Keratinocyte (primary cell): Measurements from ENCODE around the gene MORN5. TPM values are rescaled to one million over a fixed set of nuclear protein-coding genes. Genes with fewer than 3 reads are reported as not detected.

Experiments used
- DNase-seq: peaks from one replicate; pipeline ENCODE4 v3.0.0-alpha.2; 2011; ENCODE audit warnings: low read depth, missing footprints, low spot score
- FAIRE-seq: peaks from 2 replicates; lab custom pipeline; 2011; peaks lifted over from hg19 to GRCh38; lab: Jason Lieb, UNC
- H2AFZ ChIP-seq: 2 replicates; pipeline ENCODE4 v1.6.0; 2012; ENCODE audit warnings: low read length, control low read depth, inconsistent platforms; ENCODE audit not compliant: control insufficient read depth
- H3K27ac ChIP-seq: 2 replicates; pipeline ENCODE4 v1.5.1; 2011; ENCODE audit warnings: low read length; ENCODE audit not compliant: control insufficient read depth, insufficient read depth
- H3K27me3 ChIP-seq: 3 replicates; pipeline ENCODE4 v1.6.0; 2011; ENCODE audit warnings: low read length; ENCODE audit not compliant: control insufficient read depth, insufficient read depth; ENCODE audit errors: extremely low read depth
- H3K36me3 ChIP-seq, 2 experiments: 2 replicates in 1 of 2; 3 replicates in 1 of 2; pipeline ENCODE4 v1.5.1; 2011; ENCODE audit warnings: low read length in 2 of 2, mild to moderate bottlenecking in 1 of 2; ENCODE audit not compliant: control insufficient read depth in 2 of 2, insufficient read depth in 2 of 2; ENCODE audit errors: extremely low read depth in 1 of 2
- H3K4me1 ChIP-seq: 3 replicates; pipeline ENCODE4 v1.5.1; 2011; ENCODE audit warnings: low read length; ENCODE audit not compliant: control insufficient read depth, insufficient read depth; ENCODE audit errors: extremely low read depth
- H3K4me2 ChIP-seq: 3 replicates; pipeline ENCODE4 v1.6.0; 2011; ENCODE audit warnings: low read depth, low read length; ENCODE audit not compliant: control insufficient read depth, insufficient read depth; ENCODE audit errors: extremely low read depth
- H3K4me3 ChIP-seq, 3 experiments: fragments of 200-600 bp in 1 of 3; sonication (generic) in 1 of 3; 2 replicates in 2 of 3; 3 replicates in 1 of 3; pipeline ENCODE4 v1.5.1; 2011 to 2016; ENCODE audit warnings: low read length in 3 of 3, mild to moderate bottlenecking in 3 of 3, control low read depth in 2 of 3, inconsistent platforms in 1 of 3, low read depth in 1 of 3, mixed read lengths in 1 of 3, mixed run types in 1 of 3, moderate library complexity in 1 of 3; ENCODE audit not compliant: control insufficient read depth in 2 of 3, insufficient read depth in 2 of 3; ENCODE audit errors: extremely low read depth in 1 of 3
- H3K79me2 ChIP-seq: 2 replicates; pipeline ENCODE4 v1.6.0; 2012; ENCODE audit warnings: low read length; ENCODE audit not compliant: control insufficient read depth, insufficient read depth
- H3K9ac ChIP-seq: 3 replicates; pipeline ENCODE4 v1.6.0; 2011; ENCODE audit warnings: low read length; ENCODE audit not compliant: control insufficient read depth, insufficient read depth; ENCODE audit errors: extremely low read depth
- H3K9me1 ChIP-seq: 3 replicates; pipeline ENCODE4 v1.6.0; 2011; ENCODE audit warnings: low read length; ENCODE audit not compliant: control insufficient read depth, insufficient read depth; ENCODE audit errors: extremely low read depth
- H3K9me3 ChIP-seq: 2 replicates; pipeline ENCODE4 v1.5.1; 2012; ENCODE audit warnings: low read depth, low read length; ENCODE audit not compliant: control insufficient read depth
- H4K20me1 ChIP-seq: 3 replicates; pipeline ENCODE4 v1.6.0; 2011; ENCODE audit warnings: low read length; ENCODE audit not compliant: control insufficient read depth, insufficient read depth; ENCODE audit errors: extremely low read depth
- EZH2 ChIP-seq: IDR thresholded peaks from one replicate; pipeline ENCODE4 v1.6.1; 2012; ENCODE audit warnings: inconsistent platforms, mild to moderate bottlenecking, low read length, moderate library complexity
- dilution Hi-C: fragments of 300-500 bp; cut with MboI; formaldehyde crosslinking; loops from one replicate; pipeline ENCODE4 v1.7.0; 2020; ENCODE audit warnings: low sequenced_read_pairs; ENCODE audit not compliant: extremely low pct_ligation_motif_present
- polyA plus RNA-seq, 5 experiments: library from polyadenylated mRNA; depleted of rRNA in 3 of 5; stranded (reverse) in 3 of 5; stranded (forward) in 1 of 5; unstranded in 1 of 5; fragments of >200 nt; gene quantifications; 1 replicate in 1 of 5; 2 replicates in 3 of 5; 3 replicates in 1 of 5; pipeline versions ENCODE4 v1.2.1 to v1.2.3, GENCODE V29; 2011 to 2012; ENCODE audit warnings: missing spikeins in 2 of 5, low read depth in 1 of 5, low replicate concordance in 1 of 5
- TF ChIP-seq, protein P1 (sequence below), 3 experiments: IDR thresholded peaks in 1 of 3; conservative IDR thresholded peaks in 1 of 3; optimal IDR thresholded peaks in 1 of 3; 2 replicates in 2 of 3; 3 replicates in 1 of 3; pipeline versions ENCODE3 to v1.5.1; 2011; ENCODE audit warnings: low read length in 3 of 3, mild to moderate bottlenecking in 3 of 3, moderate library complexity in 2 of 3, control low read depth in 1 of 3, inconsistent platforms in 1 of 3; ENCODE audit not compliant: insufficient read depth in 2 of 3; ENCODE audit errors: extremely low read depth in 1 of 3

MORN5 gene
- polyA plus RNA-seq, 1 donor (not counting 4 experiments of a cell fraction or from before 2014, with no cell fraction given) = not detected

DNA sequence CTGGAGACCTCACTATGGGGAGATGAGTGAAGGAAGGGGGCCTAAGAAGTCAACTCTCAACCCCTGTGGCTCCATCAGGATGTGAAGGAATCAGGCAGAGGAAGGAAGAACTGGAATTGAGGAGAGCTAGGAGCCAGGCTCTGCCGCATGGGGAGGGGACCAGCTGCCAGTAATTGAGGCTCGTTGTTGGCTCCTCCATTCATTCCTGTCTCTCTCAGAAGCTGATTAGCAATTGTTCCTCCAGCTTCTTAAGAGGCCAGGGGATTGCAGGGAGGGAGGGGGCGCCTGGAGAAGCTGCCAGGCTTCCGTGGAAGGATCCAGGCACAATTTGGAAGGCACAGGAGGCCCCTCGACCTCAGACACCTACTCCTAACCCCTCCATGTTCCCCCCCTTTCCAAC, 46.1 kb upstream of the MORN5 start:
- Histone ChIP-seq H3K79me2 (no peaks in the 10 kb centered on the region), H3K27ac (no peak overlapping the region), H3K4me3 (no peak overlapping the region), H3K27me3 (peaks cover 4% of the 10 kb centered on the region), H4K20me1 (no peaks in the 10 kb centered on the region), H3K36me3 (no peaks in the 10 kb centered on the region), H3K4me1 (no peaks in the 10 kb centered on the region), H3K9ac (no peak overlapping the region), H2AFZ (no peak overlapping the region), H3K9me3 (no peaks in the 10 kb centered on the region), H3K4me2 (no peak overlapping the region), H3K9me1 (no peaks in the 10 kb centered on the region)
- dilution Hi-C loops = no loop called here
- no peak for DNase-seq
- TF ChIP-seq EZH2 = no peak
- no peak for FAIRE-seq

DNA sequence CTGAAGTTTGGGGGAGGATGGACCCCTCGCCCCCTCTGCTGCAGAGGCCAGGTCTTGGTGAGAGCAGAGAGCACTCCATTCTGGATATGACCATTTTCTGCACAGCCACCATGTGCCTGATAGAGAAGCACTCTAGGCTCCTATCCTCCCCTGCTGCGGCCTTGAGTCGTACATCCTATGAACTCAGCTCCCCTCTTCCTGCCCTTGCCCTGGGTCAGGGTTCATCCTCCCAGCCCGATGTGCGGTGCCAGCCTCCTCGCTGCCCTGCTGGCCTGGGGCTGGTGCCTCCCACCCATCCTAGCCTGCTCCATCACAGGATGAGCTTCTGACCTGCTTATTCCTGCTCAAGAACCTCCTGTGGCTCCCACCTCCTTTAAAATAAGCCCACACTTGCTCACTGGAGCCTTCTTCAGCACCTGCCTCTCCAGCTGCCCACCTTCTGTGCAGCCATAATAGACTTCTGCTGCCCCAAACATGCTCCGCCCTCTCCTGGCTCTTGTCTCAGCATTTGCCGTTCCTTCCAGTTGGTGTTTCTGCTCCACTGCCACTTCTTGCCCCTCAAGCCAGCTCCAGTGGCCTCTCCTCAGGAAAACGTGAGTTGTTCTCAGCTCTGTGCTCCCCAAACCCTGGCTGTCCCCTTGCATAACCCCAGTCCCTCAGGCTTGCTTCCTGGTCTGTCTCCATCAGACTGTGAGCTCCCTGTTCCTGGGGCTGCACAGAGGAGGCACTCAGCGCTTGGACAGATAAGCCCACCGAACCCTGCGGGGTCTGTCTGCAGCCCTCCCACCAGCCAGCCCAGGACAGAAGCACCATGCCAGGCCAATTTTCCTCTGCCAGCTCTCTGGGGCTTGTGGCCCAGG, 44.3 kb upstream of the MORN5 start:
- Histone ChIP-seq H3K9me1 (no peaks in the 10 kb centered on the region), H3K4me1 (no peaks in the 10 kb centered on the region), H3K9ac (no peak overlapping the region), H2AFZ (no peak overlapping the region), H3K27me3 (peaks cover 4% of the 10 kb centered on the region), H3K9me3 (no peaks in the 10 kb centered on the region), H4K20me1 (no peaks in the 10 kb centered on the region), H3K36me3 (no peaks in the 10 kb centered on the region), H3K4me3 (no peak overlapping the region), H3K79me2 (no peaks in the 10 kb centered on the region), H3K27ac (no peak overlapping the region), H3K4me2 (no peak overlapping the region)
- FAIRE-seq (no peak), DNase-seq (no peak)
- dilution Hi-C loops = no loop called here
- TF ChIP-seq EZH2 = no peak
- TF ChIP-seq, protein P1, sequence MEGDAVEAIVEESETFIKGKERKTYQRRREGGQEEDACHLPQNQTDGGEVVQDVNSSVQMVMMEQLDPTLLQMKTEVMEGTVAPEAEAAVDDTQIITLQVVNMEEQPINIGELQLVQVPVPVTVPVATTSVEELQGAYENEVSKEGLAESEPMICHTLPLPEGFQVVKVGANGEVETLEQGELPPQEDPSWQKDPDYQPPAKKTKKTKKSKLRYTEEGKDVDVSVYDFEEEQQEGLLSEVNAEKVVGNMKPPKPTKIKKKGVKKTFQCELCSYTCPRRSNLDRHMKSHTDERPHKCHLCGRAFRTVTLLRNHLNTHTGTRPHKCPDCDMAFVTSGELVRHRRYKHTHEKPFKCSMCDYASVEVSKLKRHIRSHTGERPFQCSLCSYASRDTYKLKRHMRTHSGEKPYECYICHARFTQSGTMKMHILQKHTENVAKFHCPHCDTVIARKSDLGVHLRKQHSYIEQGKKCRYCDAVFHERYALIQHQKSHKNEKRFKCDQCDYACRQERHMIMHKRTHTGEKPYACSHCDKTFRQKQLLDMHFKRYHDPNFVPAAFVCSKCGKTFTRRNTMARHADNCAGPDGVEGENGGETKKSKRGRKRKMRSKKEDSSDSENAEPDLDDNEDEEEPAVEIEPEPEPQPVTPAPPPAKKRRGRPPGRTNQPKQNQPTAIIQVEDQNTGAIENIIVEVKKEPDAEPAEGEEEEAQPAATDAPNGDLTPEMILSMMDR (optimal IDR thresholded peaks at IDR 0.05 in 1 of 3, IDR thresholded peaks at IDR 0.05 in 1 of 3, conservative IDR thresholded peaks at IDR 0.05 in 1 of 3; ENCODE audit: extremely low read depth in 1 of 3, insufficient read depth in 2 of 3, low read length in 3 of 3) = no peak
